K562 (cell line): ENCODE data around the gene SULT6B1. TPM values are rescaled to one million over a fixed set of nuclear protein-coding genes. Genes with fewer than 3 reads are reported as not detected.
A peak's percentile ranks its signal among the peaks of the same experiment; 100 is the strongest.

Experiments
- ASH1L ChIP-seq: fragments of 450-650 bp; IDR thresholded peaks from 2 replicates; pipeline ENCODE4 v1.6.1; 2018; ENCODE audit warnings: borderline replicate concordance, mild to moderate bottlenecking, low read depth; ENCODE audit not compliant: partially characterized antibody
- CHCHD3 ChIP-seq: fragments of 250-450 bp; sonication (Bioruptor Pico); IDR thresholded peaks from 2 replicates; pipeline ENCODE4 v2.1.2; 2022; ENCODE audit warnings: mild to moderate bottlenecking
- CHD1 ChIP-seq: fragments of 200-600 bp; sonication (generic); IDR thresholded peaks from one replicate; pipeline ENCODE4 v1.6.1; 2012; ENCODE audit warnings: mild to moderate bottlenecking, moderate library complexity, low read length, inconsistent platforms
- FOXP1 ChIP-seq: sonication (generic); formaldehyde crosslinking; IDR thresholded peaks from 2 replicates; pipeline ENCODE4 v1.8.0; 2022; ENCODE audit warnings: mild to moderate bottlenecking, missing genetic modification reagents
- GABPB2 ChIP-seq: fragments of 250-450 bp; sonication (Bioruptor Pico); conservative IDR thresholded peaks from 2 replicates; pipeline ENCODE4 v1.5.1; 2021; ENCODE audit warnings: mild to moderate bottlenecking
- HNRNPK ChIP-seq: fragments of 200-400 bp; formaldehyde crosslinking; IDR thresholded peaks from one replicate; pipeline ENCODE4 v1.6.1; 2018; ENCODE audit warnings: mild to moderate bottlenecking, low read depth, low read length; ENCODE audit not compliant: poor library complexity, severe bottlenecking
- KLF10 ChIP-seq: fragments of 250-450 bp; sonication (Bioruptor Pico); IDR thresholded peaks from 2 replicates; pipeline ENCODE4 v1.6.1; 2021; ENCODE audit warnings: matching md5 sums
- MCM5 ChIP-seq: fragments of 450-650 bp; IDR thresholded peaks from 2 replicates; pipeline ENCODE4 v1.6.1; 2016; ENCODE audit warnings: low read depth
- MCM7 ChIP-seq, 2 experiments: fragments of 450-650 bp; IDR thresholded peaks; 2 replicates each; pipeline ENCODE4 v1.6.1; 2016 to 2018
- NR2C1 ChIP-seq, 2 experiments: fragments of 450-650 bp; IDR thresholded peaks; 2 replicates each; pipeline ENCODE4 v1.6.1; 2017; ENCODE audit warnings: mild to moderate bottlenecking in 2 of 2, antibody characterized with exemption in 1 of 2, inconsistent platforms in 1 of 2, missing compliant biosample characterization in 1 of 2, missing genetic modification characterization in 1 of 2
- POLR2H ChIP-seq: IDR thresholded peaks from 2 replicates; pipeline ENCODE4 v1.6.1; 2016; ENCODE audit warnings: missing genetic modification characterization, low read depth, mild to moderate bottlenecking, control low read depth, missing compliant biosample characterization, moderate library complexity
- PTRF ChIP-seq: fragments of 450-650 bp; IDR thresholded peaks from 2 replicates; pipeline ENCODE4 v1.6.1; 2016; ENCODE audit warnings: mild to moderate bottlenecking, missing genetic modification characterization, missing compliant biosample characterization
- RBM25 ChIP-seq: fragments of 200-400 bp; formaldehyde crosslinking; IDR thresholded peaks from 2 replicates; pipeline ENCODE4 v1.6.1; 2018; ENCODE audit warnings: low read length, low read depth, moderate library complexity; ENCODE audit not compliant: severe bottlenecking
- SETDB1 ChIP-seq: IDR thresholded peaks from one replicate; pipeline ENCODE4 v1.6.1; 2012; ENCODE audit warnings: low read length, control low read depth, inconsistent platforms
- SIRT6 ChIP-seq: IDR thresholded peaks from one replicate; pipeline ENCODE4 v1.6.1; 2012; ENCODE audit warnings: low read depth, mild to moderate bottlenecking, control low read depth, inconsistent platforms, low read length, moderate library complexity
- ZNF175 ChIP-seq: fragments of 200-800 bp; sonication (Bioruptor generic); IDR thresholded peaks from 2 replicates; pipeline ENCODE4 v1.6.1; 2016; ENCODE audit warnings: low read depth, mild to moderate bottlenecking, missing genetic modification characterization, missing compliant biosample characterization
- ZNF239 ChIP-seq: fragments of 250-450 bp; sonication (Bioruptor Pico); IDR thresholded peaks from 2 replicates; pipeline ENCODE4 v1.4.0; 2020; ENCODE audit warnings: mild to moderate bottlenecking
- ZNF57 ChIP-seq: fragments of 450-650 bp; formaldehyde crosslinking; IDR thresholded peaks from 2 replicates; pipeline ENCODE4 v1.4.0; 2020; ENCODE audit warnings: mild to moderate bottlenecking, moderate library complexity
- polyA plus RNA-seq, 8 experiments: library from polyadenylated mRNA; depleted of rRNA in 4 of 8; stranded (reverse) in 5 of 8; unstranded in 3 of 8; fragments of >200 nt; fragmentation: Nextera tagmentation in 2 of 8; fragmentation: Illumina TruSeq in 1 of 8; extraction: Ambion mirVana in 2 of 8; extraction: Trizol in 1 of 8; gene quantifications; 2 replicates each; pipeline versions ENCODE4 v1.2.1 to v1.2.3, GENCODE V29; 2011 to 2014; ENCODE audit warnings: inconsistent platforms in 1 of 8, missing spikeins in 1 of 8
- total RNA-seq, 7 experiments: library from RNA; depleted of rRNA in 6 of 7; stranded (reverse); fragments of >200 nt in 6 of 7; fragmentation: Illumina TruSeq in 2 of 7; extraction: Trizol in 2 of 7; gene quantifications; 2 replicates each; pipeline versions ENCODE4 v1.2.1 to v1.2.3, GENCODE V29; 2011 to 2021; ENCODE audit warnings: low replicate concordance in 1 of 7
- TF ChIP-seq, protein P1 (sequence below): sonication (generic); formaldehyde crosslinking; IDR thresholded peaks from 2 replicates; pipeline ENCODE4 v1.9.0; 2022; ENCODE audit warnings: mild to moderate bottlenecking, missing genetic modification reagents
- TF ChIP-seq, protein P2 (sequence below): sonication (generic); formaldehyde crosslinking; IDR thresholded peaks from 2 replicates; pipeline ENCODE4 v1.8.1; 2023; ENCODE audit warnings: mild to moderate bottlenecking, missing genetic modification reagents
- TF ChIP-seq, protein P3 (sequence below): sonication (generic); formaldehyde crosslinking; IDR thresholded peaks from 2 replicates; pipeline ENCODE4 v1.8.0; 2022; ENCODE audit warnings: mild to moderate bottlenecking, missing genetic modification reagents
- TF ChIP-seq, protein P4 (sequence below): sonication (generic); formaldehyde crosslinking; IDR thresholded peaks from 2 replicates; pipeline ENCODE4 v1.8.0; 2022; ENCODE audit warnings: missing genetic modification reagents, mild to moderate bottlenecking, borderline replicate concordance
- TF ChIP-seq, protein P5 (sequence below): fragments of 250-450 bp; sonication (Bioruptor Pico); IDR thresholded peaks from 2 replicates; pipeline ENCODE4 v1.8.0; 2021; ENCODE audit warnings: moderate library complexity, mild to moderate bottlenecking, inconsistent platforms

Gene SULT6B1
- total and polyA plus RNA-seq, 9 of the 15 experiments (the other 6 are each of a cell fraction or from before 2014, with no cell fraction given) = not detected

DNA sequence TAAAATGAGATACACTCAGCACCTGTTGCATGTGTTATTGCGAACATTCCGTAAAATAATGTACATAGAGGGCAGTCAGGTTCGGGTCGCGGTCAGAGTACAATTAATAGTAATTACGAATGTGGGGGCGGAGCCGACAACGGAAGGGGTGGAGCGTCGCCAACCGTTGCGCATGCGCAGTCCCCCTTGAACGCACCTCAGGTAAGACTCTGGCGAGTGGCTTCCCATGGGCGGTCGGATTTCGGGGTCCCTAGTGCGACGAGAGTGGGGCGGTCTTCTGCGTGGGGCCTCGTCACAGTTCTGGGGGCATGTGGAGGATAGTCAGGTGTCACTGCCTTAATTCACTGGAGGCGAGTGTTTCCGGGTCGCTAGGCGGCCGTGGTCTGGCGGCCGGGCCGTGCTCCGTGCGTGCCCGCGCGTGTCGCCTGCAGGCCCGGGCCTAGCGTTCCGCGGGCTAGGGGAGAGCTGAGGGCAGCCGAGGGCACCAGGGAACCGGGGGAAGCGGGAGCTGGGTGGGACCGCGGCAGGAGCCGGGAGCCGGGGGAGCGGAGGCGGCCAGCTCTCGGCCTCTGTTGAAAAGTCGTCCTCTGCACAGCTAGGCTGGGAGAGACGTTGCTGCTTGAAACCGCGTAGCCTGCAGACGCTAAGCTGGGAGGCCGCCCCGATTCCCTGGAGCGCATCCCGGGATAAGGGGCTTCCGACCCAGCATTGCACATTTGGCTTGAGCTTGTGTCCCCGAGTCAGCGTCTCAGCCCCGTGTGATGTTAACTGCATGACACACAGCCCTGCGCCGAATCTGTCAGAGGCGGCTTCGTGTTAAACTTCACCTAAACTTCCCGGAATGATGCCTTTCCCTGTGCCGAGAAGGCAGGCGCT, 8.1 kb upstream of the SULT6B1 start, which contains the start of gene CEBPZOS (continued):
- TF ChIP-seq RBM25 (no peak), NR2C1 (IDR thresholded peaks at IDR 0.05) (peak; percentile 96), NR2C1 (tag; IDR thresholded peaks at IDR 0.05) (peak; percentile 96), GABPB2 (CRISPR knock-in tag) (no peak), ZNF239 (CRISPR knock-in tag) (no peak), MCM5 (no peak), KLF10 (CRISPR knock-in tag) (no peak), ZNF57 (CRISPR knock-in tag) (0 out of 2 replicates have a peak, but pooled peaks have one; percentile 56), MCM7 (IDR thresholded peaks at IDR 0.05) (no peak), ZNF175 (CRISPR knock-in tag) (no peak), POLR2H (peak; percentile 44; the same call in 1 of the 2 replicates), SIRT6 (no peak), ASH1L (no peak), CHCHD3 (CRISPR knock-in tag) (no peak), SETDB1 (no peak), CHD1 (peak; percentile 38), HNRNPK (no peak), FOXP1 (CRISPR knock-in tag) (peak; percentile 96), PTRF (tag) (no peak)
- TF ChIP-seq, protein P1, sequence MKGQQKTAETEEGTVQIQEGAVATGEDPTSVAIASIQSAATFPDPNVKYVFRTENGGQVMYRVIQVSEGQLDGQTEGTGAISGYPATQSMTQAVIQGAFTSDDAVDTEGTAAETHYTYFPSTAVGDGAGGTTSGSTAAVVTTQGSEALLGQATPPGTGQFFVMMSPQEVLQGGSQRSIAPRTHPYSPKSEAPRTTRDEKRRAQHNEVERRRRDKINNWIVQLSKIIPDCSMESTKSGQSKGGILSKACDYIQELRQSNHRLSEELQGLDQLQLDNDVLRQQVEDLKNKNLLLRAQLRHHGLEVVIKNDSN = peak; percentile 37; the same call in 1 of the 2 replicates
- TF ChIP-seq, protein P2, sequence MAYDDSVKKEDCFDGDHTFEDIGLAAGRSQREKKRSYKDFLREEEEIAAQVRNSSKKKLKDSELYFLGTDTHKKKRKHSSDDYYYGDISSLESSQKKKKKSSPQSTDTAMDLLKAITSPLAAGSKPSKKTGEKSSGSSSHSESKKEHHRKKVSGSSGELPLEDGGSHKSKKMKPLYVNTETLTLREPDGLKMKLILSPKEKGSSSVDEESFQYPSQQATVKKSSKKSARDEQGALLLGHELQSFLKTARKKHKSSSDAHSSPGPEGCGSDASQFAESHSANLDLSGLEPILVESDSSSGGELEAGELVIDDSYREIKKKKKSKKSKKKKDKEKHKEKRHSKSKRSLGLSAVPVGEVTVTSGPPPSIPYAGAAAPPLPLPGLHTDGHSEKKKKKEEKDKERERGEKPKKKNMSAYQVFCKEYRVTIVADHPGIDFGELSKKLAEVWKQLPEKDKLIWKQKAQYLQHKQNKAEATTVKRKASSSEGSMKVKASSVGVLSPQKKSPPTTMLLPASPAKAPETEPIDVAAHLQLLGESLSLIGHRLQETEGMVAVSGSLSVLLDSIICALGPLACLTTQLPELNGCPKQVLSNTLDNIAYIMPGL = peak; percentile 89; the same call in 1 of the 2 replicates
- TF ChIP-seq, protein P3, sequence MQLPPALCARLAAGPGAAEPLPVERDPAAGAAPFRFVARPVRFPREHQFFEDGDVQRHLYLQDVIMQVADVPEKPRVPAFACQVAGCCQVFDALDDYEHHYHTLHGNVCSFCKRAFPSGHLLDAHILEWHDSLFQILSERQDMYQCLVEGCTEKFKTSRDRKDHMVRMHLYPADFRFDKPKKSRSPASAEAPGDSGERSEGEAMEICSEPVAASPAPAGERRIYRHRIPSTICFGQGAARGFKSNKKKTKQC = peak; percentile 95
- TF ChIP-seq, protein P4, sequence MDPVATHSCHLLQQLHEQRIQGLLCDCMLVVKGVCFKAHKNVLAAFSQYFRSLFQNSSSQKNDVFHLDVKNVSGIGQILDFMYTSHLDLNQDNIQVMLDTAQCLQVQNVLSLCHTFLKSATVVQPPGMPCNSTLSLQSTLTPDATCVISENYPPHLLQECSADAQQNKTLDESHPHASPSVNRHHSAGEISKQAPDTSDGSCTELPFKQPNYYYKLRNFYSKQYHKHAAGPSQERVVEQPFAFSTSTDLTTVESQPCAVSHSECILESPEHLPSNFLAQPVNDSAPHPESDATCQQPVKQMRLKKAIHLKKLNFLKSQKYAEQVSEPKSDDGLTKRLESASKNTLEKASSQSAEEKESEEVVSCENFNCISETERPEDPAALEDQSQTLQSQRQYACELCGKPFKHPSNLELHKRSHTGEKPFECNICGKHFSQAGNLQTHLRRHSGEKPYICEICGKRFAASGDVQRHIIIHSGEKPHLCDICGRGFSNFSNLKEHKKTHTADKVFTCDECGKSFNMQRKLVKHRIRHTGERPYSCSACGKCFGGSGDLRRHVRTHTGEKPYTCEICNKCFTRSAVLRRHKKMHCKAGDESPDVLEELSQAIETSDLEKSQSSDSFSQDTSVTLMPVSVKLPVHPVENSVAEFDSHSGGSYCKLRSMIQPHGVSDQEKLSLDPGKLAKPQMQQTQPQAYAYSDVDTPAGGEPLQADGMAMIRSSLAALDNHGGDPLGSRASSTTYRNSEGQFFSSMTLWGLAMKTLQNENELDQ (CRISPR knock-in tag) = no peak
- TF ChIP-seq, protein P5, sequence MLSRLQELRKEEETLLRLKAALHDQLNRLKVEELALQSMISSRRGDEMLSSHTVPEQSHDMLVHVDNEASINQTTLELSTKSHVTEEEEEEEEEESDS = no peak
